GM12872 (cell line): ENCODE data around the gene FAM114A2.

ENCODE experiments used
- CTCF ChIP-seq: IDR thresholded peaks from 3 replicates; pipeline ENCODE4 v1.5.1; 2011; ENCODE audit warnings: low read depth, mild to moderate bottlenecking, low read length, moderate library complexity; ENCODE audit not compliant: insufficient read depth

FAM114A2 gene

GRCh38 chr5:154059583-154059982 is 20.9 kb upstream of the FAM114A2 start:
- no peak for TF ChIP-seq CTCF

GRCh38 chr5:154059039-154059430 is 20.3 kb upstream of the FAM114A2 start:
- TF ChIP-seq CTCF: no peak

- TF ChIP-seq CTCF: no peak
Observed at GRCh38 chr5:154058055-154059038, 19.6 kb upstream of the FAM114A2 start.

- TF ChIP-seq CTCF: no peak
Observed at GRCh38 chr5:154055201-154055600, 16.5 kb upstream of the FAM114A2 start.

GRCh38 chr5:154053468-154053867 is 14.8 kb upstream of the FAM114A2 start:
- TF ChIP-seq CTCF: no peak

- TF ChIP-seq CTCF: no peak
Observed at GRCh38 chr5:154049636-154050035, 10.9 kb upstream of the FAM114A2 start.

GRCh38 chr5:154047324-154047723 is 8.6 kb upstream of the FAM114A2 start:
- TF ChIP-seq CTCF: no peak
